PC-3 (cell line): ENCODE results near the gene PITPNB. TPM values are rescaled to one million over a fixed set of nuclear protein-coding genes. Genes with fewer than 3 reads are reported as not detected.

Experiments
- ATAC-seq: fragments of 200-7000 bp; cut with Tn5 transposase; 2 replicates; pipeline ENCODE4 v1.9.1; 2020; ENCODE audit warnings: mild to moderate bottlenecking, moderate library complexity
- BruUV-seq: library from RNA; stranded (reverse); fragments of 400-500 nt; replicated peaks from 2 replicates; lab custom pipeline; 2021; lab: Mats Ljungman, UMichigan
- CTCF ChIA-PET: fragments of 300-600 bp; sonication (Branson Sonifier 250); formaldehyde crosslinking; loops from one replicate; lab custom pipeline; 2022; ENCODE audit warnings: antibody characterized with exemption; lab: Charles Lee
- POLR2A ChIA-PET: fragments of 300-600 bp; sonication (Branson Sonifier 250); formaldehyde crosslinking; loops from one replicate; lab custom pipeline; 2022; ENCODE audit warnings: antibody characterized with exemption; ENCODE audit not compliant: unreplicated experiment; lab: Charles Lee
- DNase-seq: peaks from one replicate; pipeline ENCODE4 v3.0.0-alpha.2; 2015
- H2AFZ ChIP-seq: fragments of 300-600 bp; sonication (generic); 2 replicates; pipeline ENCODE4 v1.6.0; 2016; ENCODE audit warnings: antibody characterized with exemption, low read length
- H3F3A ChIP-seq: fragments of 300-600 bp; sonication (generic); one replicate; pipeline ENCODE4 v1.6.0; 2017; ENCODE audit warnings: antibody characterized with exemption, low read length, control low read depth, mild to moderate bottlenecking; ENCODE audit not compliant: unreplicated experiment
- H3K27ac ChIP-seq: fragments of 300-600 bp; sonication (generic); 2 replicates; pipeline ENCODE4 v1.5.1; 2016; ENCODE audit warnings: mild to moderate bottlenecking, low read length
- H3K27me3 ChIP-seq: fragments of 300-600 bp; sonication (generic); 2 replicates; pipeline ENCODE4 v1.6.1; 2016; ENCODE audit warnings: low read length, mixed read lengths
- H3K36me3 ChIP-seq: fragments of 300-600 bp; sonication (generic); 2 replicates; pipeline ENCODE4 v1.6.1; 2016; ENCODE audit warnings: low read depth, mixed run types, low read length, mixed read lengths
- H3K4me1 ChIP-seq: fragments of 300-600 bp; sonication (generic); 2 replicates; pipeline ENCODE4 v1.5.1; 2016; ENCODE audit warnings: low read length; ENCODE audit not compliant: insufficient read depth
- H3K4me2 ChIP-seq: fragments of 300-600 bp; sonication (generic); 2 replicates; pipeline ENCODE4 v1.6.0; 2016; ENCODE audit warnings: low read length
- H3K4me3 ChIP-seq: fragments of 300-600 bp; sonication (generic); 2 replicates; pipeline ENCODE4 v1.5.1; 2016; ENCODE audit warnings: mild to moderate bottlenecking, low read length, mixed read lengths
- H3K79me2 ChIP-seq: fragments of 300-600 bp; sonication (generic); 2 replicates; pipeline ENCODE4 v1.6.1; 2017; ENCODE audit warnings: low read length, mixed read lengths
- H3K9ac ChIP-seq: fragments of 300-600 bp; sonication (generic); 2 replicates; pipeline ENCODE4 v1.6.0; 2016; ENCODE audit warnings: mild to moderate bottlenecking, low read length
- H3K9me2 ChIP-seq: fragments of 300-600 bp; sonication (generic); replicated peaks from 2 replicates; pipeline ENCODE4 v1.6.1; 2016; ENCODE audit warnings: mixed run types, low read length, mixed read lengths
- H3K9me3 ChIP-seq: fragments of 300-600 bp; sonication (generic); 2 replicates; pipeline ENCODE4 v1.6.1; 2016; ENCODE audit warnings: low read length, mixed read lengths
- H4K20me1 ChIP-seq: fragments of 300-600 bp; sonication (generic); 2 replicates; pipeline ENCODE4 v1.6.1; 2016; ENCODE audit warnings: low read length, mixed read lengths
- CTCF ChIP-seq: fragments of 300-600 bp; sonication (generic); conservative IDR thresholded peaks from 2 replicates; pipeline ENCODE4 v1.5.1; 2017; ENCODE audit warnings: antibody characterized with exemption, low read depth, mild to moderate bottlenecking, low read length
- EZH2 ChIP-seq: fragments of 300-600 bp; sonication (generic); IDR thresholded peaks from one replicate; pipeline ENCODE4 v1.6.1; 2017; ENCODE audit warnings: antibody characterized with exemption, mild to moderate bottlenecking, low read length; ENCODE audit not compliant: unreplicated experiment
- EZH2phosphoT487 ChIP-seq: fragments of 300-600 bp; sonication (generic); IDR thresholded peaks from 2 replicates; pipeline ENCODE4 v1.6.1; 2018; ENCODE audit warnings: mild to moderate bottlenecking, antibody characterized with exemption, low read length, borderline replicate concordance
- intact Hi-C: fragments of 100-400 bp; cut with micrococcal nuclease; formaldehyde crosslinking; loops from 2 replicates; pipeline ENCODE4 v1.9.0; 2023
- total RNA-seq: library from RNA; depleted of rRNA; stranded (reverse); fragments of >200 nt; gene quantifications from 2 replicates; pipeline ENCODE4 v1.2.3, GENCODE V29; 2014

The PITPNB gene
- total RNA-seq, 1 experiment from 2014 or later: 15.3 TPM

GRCh38 chr22:27896245-27896644 lies 22.8 kb downstream of the PITPNB start:
- no TSS peak for BruUV-seq
- POLR2A ChIA-PET: no interaction called here
- H3K4me2 ChIP-seq: no peak overlapping the region
- H3K27ac ChIP-seq: no peak overlapping the region
- no peaks in the 10 kb centered on the region for H3K27me3 ChIP-seq
- H3K9ac ChIP-seq: no peak overlapping the region
- CTCF ChIA-PET: no interaction called here
- no peak for DNase-seq
- no peaks in the 10 kb centered on the region for H3K79me2 ChIP-seq
- H4K20me1 ChIP-seq: 0 out of 2 replicates have a peak, but pooled peaks cover 5% of the 10 kb centered on the region
- intact Hi-C loops: no loop called here
- ATAC-seq: no peak
- H3K4me3 ChIP-seq: no peak overlapping the region
- H3F3A ChIP-seq: no peaks in the 10 kb centered on the region
- peaks cover 51% of the 10 kb centered on the region for H3K36me3 ChIP-seq
- no peaks in the 10 kb centered on the region for H3K9me2 ChIP-seq
- TF ChIP-seq CTCF (no peak), EZH2phosphoT487 (no peak), EZH2 (no peak)
- no peaks in the 10 kb centered on the region for H3K4me1 ChIP-seq
- H3K9me3 ChIP-seq: no peaks in the 10 kb centered on the region
- no peak overlapping the region for H2AFZ ChIP-seq

- Histone ChIP-seq H3K36me3 (peaks cover 53% of the 10 kb centered on the region), H3K9me2 (no peaks in the 10 kb centered on the region), H3K4me2 (no peak overlapping the region), H3K27ac (no peak overlapping the region), H3K4me1 (no peaks in the 10 kb centered on the region), H3F3A (no peaks in the 10 kb centered on the region), H2AFZ (no peak overlapping the region), H3K9me3 (no peaks in the 10 kb centered on the region), H3K9ac (no peak overlapping the region), H3K4me3 (no peak overlapping the region), H3K27me3 (no peaks in the 10 kb centered on the region), H3K79me2 (no peaks in the 10 kb centered on the region), H4K20me1 (0 out of 2 replicates have a peak, but pooled peaks cover 5% of the 10 kb centered on the region)
- BruUV-seq: no TSS peak
- ChIA-PET CTCF (no interaction called here), POLR2A (no interaction called here)
- intact Hi-C loops: no loop called here
- no peak for ATAC-seq
- TF ChIP-seq EZH2 (no peak), CTCF (no peak), EZH2phosphoT487 (no peak)
- no peak for DNase-seq
Measured at GRCh38 chr22:27895600-27895999, 23.5 kb downstream of the PITPNB start.

DNA sequence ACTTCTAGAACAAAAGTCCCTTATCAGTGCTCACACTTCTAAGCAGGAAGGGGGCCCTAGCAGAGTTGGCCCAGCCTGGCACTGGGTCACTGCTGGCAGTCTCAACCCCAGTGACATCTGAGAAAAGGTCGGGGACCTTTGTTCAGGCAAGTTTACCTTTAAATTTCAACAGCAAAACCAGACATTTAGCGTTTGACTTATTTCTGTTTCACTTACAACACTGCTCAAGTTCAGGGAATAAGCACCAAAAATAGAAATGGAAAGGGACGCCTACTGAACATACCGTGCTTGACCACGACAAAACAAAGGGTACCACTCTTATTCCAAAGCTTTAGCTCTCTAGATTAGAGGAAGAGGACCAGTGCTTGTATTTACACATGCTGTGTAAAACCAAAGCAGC lies 26.2 kb downstream of the PITPNB start:
- BruUV-seq: no TSS peak
- H4K20me1 ChIP-seq: no peaks in the 10 kb centered on the region
- H3K4me2 ChIP-seq: no peak overlapping the region
- no peak overlapping the region for H3K27ac ChIP-seq
- no peaks in the 10 kb centered on the region for H3K79me2 ChIP-seq
- H3F3A ChIP-seq: no peaks in the 10 kb centered on the region
- TF ChIP-seq CTCF: no peak
- no peak for TF ChIP-seq EZH2
- TF ChIP-seq EZH2phosphoT487: no peak
- H3K9me2 ChIP-seq: no peaks in the 10 kb centered on the region
- H3K36me3 ChIP-seq: peaks cover 48% of the 10 kb centered on the region
- H3K4me3 ChIP-seq: no peak overlapping the region
- no peaks in the 10 kb centered on the region for H3K27me3 ChIP-seq
- no peak for ATAC-seq
- H3K9ac ChIP-seq: no peak overlapping the region
- no peaks in the 10 kb centered on the region for H3K4me1 ChIP-seq
- no peak overlapping the region for H2AFZ ChIP-seq
- CTCF ChIA-PET: no interaction called here
- DNase-seq: no peak
- no peaks in the 10 kb centered on the region for H3K9me3 ChIP-seq
- POLR2A ChIA-PET: no interaction called here
- intact Hi-C loops: no loop called here
